Activated naive CD8-positive, alpha-beta T cell treated with anti-CD3 and anti-CD28 coated beads, Interleukin-2, amount 10 ng/mL, durations not matched to agents 7 days and 5 days (primary cell): ENCODE results near the gene KRT79. TPM values are rescaled to one million over a fixed set of nuclear protein-coding genes. Genes with fewer than 3 reads are reported as not detected.
A peak's percentile ranks its signal among the peaks of the same experiment; 100 is the strongest.

Experiments used
- ATAC-seq: fragments of 150-1000 bp; cut with Tn5 transposase; one replicate; pipeline ENCODE4 v1.10.0; 2021; ENCODE audit warnings: low read depth, moderate library complexity
- POLR2A ChIA-PET: fragments of 350-600 bp; sonication (Branson Sonifier 250); formaldehyde crosslinking; loops from one replicate; lab custom pipeline; 2021; ENCODE audit warnings: antibody characterized with exemption; lab: Charles Lee
- DNase-seq: peaks from one replicate; pipeline ENCODE4 v3.0.0; 2021
- H3K27ac Mint-ChIP-seq: one replicate; pipeline ENCODE4 v1.8.0; 2022; ENCODE audit warnings: mild to moderate bottlenecking, mixed read lengths
- H3K27me3 Mint-ChIP-seq: one replicate; pipeline ENCODE4 v1.8.0; 2022; ENCODE audit warnings: mild to moderate bottlenecking, moderate library complexity, mixed read lengths
- H3K36me3 Mint-ChIP-seq: one replicate; pipeline ENCODE4 v1.8.0; 2021; ENCODE audit warnings: mild to moderate bottlenecking, mixed read lengths
- H3K4me1 Mint-ChIP-seq: one replicate; pipeline ENCODE4 v1.8.0; 2021; ENCODE audit warnings: mixed read lengths
- H3K4me3 Mint-ChIP-seq: one replicate; pipeline ENCODE4 v1.8.0; 2022; ENCODE audit warnings: mild to moderate bottlenecking, moderate library complexity, mixed read lengths
- H3K9me3 Mint-ChIP-seq: one replicate; pipeline ENCODE4 v1.8.0; 2021; ENCODE audit warnings: mixed read lengths
- total RNA-seq, 2 experiments: library from RNA; stranded (reverse); gene quantifications; one replicate each; pipeline ENCODE4 v1.2.3, GENCODE V29; 2021

KRT79 gene
- total RNA-seq, 2 experiments from 2014 or later, result not detected

DNA sequence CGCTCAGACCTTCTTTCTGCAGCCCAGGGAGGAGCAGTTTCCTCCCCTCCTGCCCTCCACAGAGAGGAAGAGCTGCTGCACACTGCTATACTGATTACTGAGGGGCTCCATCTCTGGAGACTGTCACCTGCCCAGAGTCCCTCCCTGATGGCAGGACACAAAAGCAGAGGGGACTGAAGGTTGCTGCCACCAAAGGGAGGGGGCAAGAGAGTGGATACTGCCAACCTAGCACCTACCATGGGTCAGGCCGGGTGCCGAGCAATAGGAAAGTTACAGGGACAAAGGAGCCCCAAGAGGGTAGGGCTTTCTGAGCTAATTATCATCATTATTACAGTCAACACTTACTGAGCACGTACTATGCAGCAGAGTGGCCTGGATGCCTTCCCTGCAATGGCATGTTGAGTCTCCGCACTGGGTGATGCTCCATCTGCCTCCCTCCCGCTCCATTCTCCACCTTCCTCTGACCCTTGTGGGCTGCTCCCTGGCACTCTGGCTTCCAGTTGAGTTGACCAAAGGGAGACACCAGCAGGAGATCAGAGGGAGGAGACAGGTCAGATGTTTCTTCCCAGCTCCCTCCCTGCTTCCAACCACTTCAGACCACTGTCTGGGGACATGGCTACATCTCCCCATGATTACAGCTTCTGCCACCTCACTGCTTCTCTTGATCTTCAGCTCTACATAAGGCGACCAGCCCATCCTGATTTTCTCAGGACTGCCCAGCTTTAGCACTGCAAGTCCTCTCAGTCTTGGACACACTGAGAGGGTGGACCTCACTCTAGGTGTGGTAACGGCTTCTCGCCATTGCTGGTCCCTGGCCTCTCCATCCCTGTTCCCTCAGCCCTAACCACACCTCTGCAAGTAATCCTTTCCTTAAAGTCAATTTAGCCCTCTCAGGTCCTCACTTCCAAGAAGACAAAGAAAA lies 2.6 kb upstream of the KRT79 start:
- peaks cover 32% of the 10 kb centered on the region for H3K4me1 Mint-ChIP-seq
- no peak for DNase-seq
- POLR2A ChIA-PET, result interaction anchor here (0.7 to 1.2 kb wide), 2 partner anchors 227 to 251 kb away, joined by 3 to 4 read pairs; no protein-coding TSS in a partner anchor
- peak; percentile 49 for ATAC-seq
- H3K9me3 Mint-ChIP-seq, result no peaks in the 10 kb centered on the region
- H3K27ac Mint-ChIP-seq, result peak overlapping the region; percentile 91
- H3K27me3 Mint-ChIP-seq, result peaks cover 5% of the 10 kb centered on the region
- H3K36me3 Mint-ChIP-seq, result no peaks in the 10 kb centered on the region
- peak overlapping the region; percentile 38 for H3K4me3 Mint-ChIP-seq

DNA sequence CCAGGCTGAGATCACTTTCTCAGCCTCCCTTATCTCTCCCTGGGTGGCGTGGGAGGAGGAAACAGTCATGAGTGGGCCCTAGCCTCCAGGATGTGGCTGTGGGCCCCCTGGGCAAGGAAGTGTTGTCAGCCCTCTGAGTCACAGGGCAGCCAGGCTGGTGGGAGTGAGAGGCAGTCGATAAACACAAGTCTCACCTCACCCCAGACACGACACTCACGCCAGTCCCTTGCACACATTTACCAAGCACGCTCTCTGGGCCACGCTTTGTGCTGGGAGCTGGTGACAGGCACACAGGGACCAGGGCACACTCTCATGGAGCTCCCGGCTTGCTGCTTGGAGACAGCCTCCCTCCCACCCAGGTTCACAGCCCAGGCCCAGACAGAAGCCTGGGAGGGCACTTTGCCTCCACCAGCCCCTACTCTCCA lies 1.9 kb upstream of the KRT79 start:
- H3K36me3 Mint-ChIP-seq, result no peaks in the 10 kb centered on the region
- peak overlapping the region; percentile 38 for H3K4me3 Mint-ChIP-seq
- ATAC-seq (peak; percentile 94), DNase-seq (peak; percentile 62)
- H3K9me3 Mint-ChIP-seq, result no peaks in the 10 kb centered on the region
- POLR2A ChIA-PET, result interaction anchor here (1.2 kb wide), 1 partner anchor 250 kb away, joined by 4 read pairs; no protein-coding TSS in a partner anchor
- H3K27me3 Mint-ChIP-seq, result peaks cover 5% of the 10 kb centered on the region
- peaks cover 32% of the 10 kb centered on the region for H3K4me1 Mint-ChIP-seq
- peak overlapping the region; percentile 91 for H3K27ac Mint-ChIP-seq

DNA sequence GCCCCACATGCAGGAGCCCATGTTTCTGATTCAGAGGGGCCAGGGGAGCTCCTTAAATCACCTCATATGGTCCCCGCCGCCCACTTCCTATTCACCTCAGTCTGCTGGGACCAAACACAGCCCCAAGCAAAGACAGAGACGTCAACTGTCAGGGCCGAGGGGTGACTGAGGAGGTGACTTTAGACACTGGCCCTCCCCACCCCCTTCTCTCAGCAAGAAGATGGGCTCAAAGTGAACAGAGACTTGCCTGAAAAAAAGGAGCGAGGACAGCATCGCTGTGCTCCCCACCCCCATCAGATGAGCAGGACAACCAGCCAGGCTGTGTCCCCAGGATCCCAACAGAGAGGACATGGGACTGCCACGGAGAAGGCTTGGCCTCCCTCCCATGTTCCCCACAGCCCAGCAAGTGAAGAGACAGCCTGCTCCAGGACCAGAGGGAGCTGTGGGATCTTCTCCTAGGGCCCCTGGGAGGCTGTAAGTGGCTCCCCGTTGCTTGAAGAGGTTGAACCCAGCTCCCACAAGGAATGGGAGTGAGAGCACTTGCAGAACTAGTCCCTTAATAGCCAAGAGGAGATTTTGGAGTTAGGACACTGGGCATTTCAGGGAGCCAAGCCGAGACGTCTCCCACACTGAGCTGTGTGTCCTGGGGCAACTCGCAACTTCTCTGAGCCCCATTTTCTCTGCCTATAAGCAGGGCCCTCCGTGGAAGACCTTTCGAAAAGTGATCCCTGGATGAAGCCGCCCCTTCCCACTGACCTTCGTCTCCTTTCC lies 1.3 kb upstream of the KRT79 start:
- no peak for DNase-seq
- Mint-ChIP-seq H3K27ac (peak overlapping the region; percentile 91), H3K4me3 (peak overlapping the region; percentile 38), H3K36me3 (no peaks in the 10 kb centered on the region), H3K4me1 (peaks cover 32% of the 10 kb centered on the region), H3K27me3 (peaks cover 5% of the 10 kb centered on the region), H3K9me3 (no peaks in the 10 kb centered on the region)
- ATAC-seq, result no peak
- POLR2A ChIA-PET, result interaction anchor here (1.2 kb wide), 1 partner anchor 249 kb away, joined by 4 read pairs; no protein-coding TSS in a partner anchor

DNA sequence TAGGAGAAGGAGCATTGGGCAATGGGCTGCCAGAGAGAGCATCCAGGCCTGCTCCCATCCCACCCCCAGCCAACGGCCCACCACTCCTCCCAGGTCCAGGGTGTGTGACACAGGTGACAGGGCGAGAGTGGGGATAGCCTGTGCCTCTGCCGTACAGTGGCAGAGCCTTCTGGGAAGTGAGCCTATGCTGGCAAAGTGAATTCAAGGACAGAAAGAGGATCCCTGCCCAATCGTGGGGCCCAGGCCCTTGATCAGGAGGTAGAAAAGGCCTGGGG lies 553 bp upstream of the KRT79 start:
- ATAC-seq, result no peak
- Mint-ChIP-seq H3K4me3 (no peak overlapping the region), H3K27me3 (peaks cover 5% of the 10 kb centered on the region), H3K27ac (peak overlapping the region; percentile 30), H3K9me3 (no peaks in the 10 kb centered on the region), H3K36me3 (no peaks in the 10 kb centered on the region), H3K4me1 (peaks cover 32% of the 10 kb centered on the region)
- POLR2A ChIA-PET, result no interaction called here
- no peak for DNase-seq

DNA sequence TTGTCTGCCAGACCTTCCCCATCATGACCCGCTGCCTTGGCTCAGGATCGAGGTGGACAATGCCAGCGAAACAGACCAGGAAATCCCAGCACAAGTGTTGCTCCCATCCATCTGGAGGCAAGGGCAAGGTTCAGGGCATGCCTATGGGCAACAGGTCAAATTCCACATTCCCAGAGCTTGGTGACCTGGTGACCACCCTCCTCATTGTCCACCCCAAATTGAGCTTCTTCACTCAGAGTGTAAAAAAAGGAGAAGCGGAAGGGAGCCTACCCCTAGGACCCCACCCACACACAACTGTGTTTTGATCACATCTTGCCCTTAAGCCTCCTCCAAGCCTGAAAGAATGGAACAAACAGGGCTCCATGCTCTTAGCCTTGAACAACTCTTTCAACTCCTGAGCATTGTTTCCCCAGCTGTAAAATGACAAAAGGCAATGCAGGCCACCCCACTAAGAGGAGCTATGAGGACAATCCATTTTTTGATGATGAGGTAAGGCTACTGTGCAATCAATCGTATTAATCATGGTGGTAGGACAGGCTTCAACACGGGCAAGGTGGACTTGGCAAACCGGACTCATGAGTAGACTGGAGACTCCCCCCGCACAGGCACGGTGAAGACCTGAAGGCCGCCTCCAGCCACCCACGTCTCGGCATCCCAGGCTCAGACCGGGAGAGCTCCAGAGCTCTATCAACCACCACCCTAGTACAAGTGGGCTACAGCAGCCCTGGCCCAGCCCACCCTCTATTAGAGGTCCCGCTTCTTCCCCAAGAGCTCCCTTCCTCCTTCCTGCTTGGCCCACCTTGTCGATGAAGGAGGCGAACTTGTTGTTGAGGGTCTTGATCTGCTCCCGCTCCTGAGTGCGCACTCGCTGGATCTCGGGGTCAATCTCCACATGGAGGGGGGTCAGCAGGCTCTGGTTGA lies 866 bp downstream of the KRT79 start:
- H3K9me3 Mint-ChIP-seq, result no peaks in the 10 kb centered on the region
- ATAC-seq (no peak), DNase-seq (no peak)
- H3K4me1 Mint-ChIP-seq, result peaks cover 34% of the 10 kb centered on the region
- peak overlapping the region; percentile 63 for H3K27ac Mint-ChIP-seq
- H3K27me3 Mint-ChIP-seq, result no peaks in the 10 kb centered on the region
- H3K4me3 Mint-ChIP-seq, result no peak overlapping the region
- H3K36me3 Mint-ChIP-seq, result no peaks in the 10 kb centered on the region
- POLR2A ChIA-PET, result no interaction called here

DNA sequence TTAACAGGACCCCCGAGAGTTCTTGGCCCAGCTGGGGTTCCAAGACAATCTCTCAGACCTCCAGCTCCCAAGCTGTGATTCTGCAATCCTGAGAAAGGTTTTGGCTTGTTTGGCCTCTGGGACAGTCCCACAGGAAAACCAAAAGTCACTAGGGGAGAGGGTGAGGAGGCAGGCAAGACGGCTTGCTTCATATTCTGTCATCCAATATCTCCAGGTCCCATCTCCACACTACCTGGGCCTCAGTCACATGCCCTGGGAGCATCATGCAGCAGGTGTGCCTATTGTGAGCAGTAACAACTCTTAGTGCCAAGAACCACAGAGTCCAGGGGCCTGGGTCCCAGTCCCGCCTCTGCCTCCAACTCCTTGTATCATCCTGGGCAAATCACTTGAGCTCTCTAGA lies 1.7 kb downstream of the KRT79 start:
- Mint-ChIP-seq H3K36me3 (no peaks in the 10 kb centered on the region), H3K4me3 (no peak overlapping the region), H3K4me1 (peaks cover 27% of the 10 kb centered on the region), H3K9me3 (no peaks in the 10 kb centered on the region), H3K27me3 (no peaks in the 10 kb centered on the region), H3K27ac (no peak overlapping the region)
- POLR2A ChIA-PET, result no interaction called here
- ATAC-seq (no peak), DNase-seq (no peak)

DNA sequence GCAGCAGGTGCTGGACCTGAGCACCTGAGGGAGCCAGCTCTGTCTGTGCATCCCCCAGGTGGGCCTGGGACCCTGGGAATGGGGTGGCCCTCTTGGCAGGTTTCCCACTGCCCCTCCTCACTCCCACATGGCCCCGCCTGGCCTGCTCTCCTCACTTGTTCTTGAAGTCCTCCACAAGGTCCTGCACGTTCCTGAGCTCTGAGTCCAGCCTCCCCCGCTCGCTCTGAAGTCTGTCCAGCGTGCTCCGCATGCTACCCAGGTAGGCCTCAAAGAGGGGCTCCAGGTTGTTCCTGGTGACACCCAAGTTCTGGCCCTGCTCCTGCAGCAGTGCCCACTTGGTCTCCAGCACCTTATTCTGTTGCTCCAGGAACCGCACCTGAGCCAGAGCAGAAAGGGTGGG lies 2.9 kb downstream of the KRT79 start:
- H3K27ac Mint-ChIP-seq, result no peak overlapping the region
- H3K36me3 Mint-ChIP-seq, result no peaks in the 10 kb centered on the region
- H3K9me3 Mint-ChIP-seq, result no peaks in the 10 kb centered on the region
- peaks cover 16% of the 10 kb centered on the region for H3K4me1 Mint-ChIP-seq
- ATAC-seq (no peak), DNase-seq (no peak)
- POLR2A ChIA-PET, result no interaction called here
- H3K27me3 Mint-ChIP-seq, result no peaks in the 10 kb centered on the region
- no peak overlapping the region for H3K4me3 Mint-ChIP-seq

DNA sequence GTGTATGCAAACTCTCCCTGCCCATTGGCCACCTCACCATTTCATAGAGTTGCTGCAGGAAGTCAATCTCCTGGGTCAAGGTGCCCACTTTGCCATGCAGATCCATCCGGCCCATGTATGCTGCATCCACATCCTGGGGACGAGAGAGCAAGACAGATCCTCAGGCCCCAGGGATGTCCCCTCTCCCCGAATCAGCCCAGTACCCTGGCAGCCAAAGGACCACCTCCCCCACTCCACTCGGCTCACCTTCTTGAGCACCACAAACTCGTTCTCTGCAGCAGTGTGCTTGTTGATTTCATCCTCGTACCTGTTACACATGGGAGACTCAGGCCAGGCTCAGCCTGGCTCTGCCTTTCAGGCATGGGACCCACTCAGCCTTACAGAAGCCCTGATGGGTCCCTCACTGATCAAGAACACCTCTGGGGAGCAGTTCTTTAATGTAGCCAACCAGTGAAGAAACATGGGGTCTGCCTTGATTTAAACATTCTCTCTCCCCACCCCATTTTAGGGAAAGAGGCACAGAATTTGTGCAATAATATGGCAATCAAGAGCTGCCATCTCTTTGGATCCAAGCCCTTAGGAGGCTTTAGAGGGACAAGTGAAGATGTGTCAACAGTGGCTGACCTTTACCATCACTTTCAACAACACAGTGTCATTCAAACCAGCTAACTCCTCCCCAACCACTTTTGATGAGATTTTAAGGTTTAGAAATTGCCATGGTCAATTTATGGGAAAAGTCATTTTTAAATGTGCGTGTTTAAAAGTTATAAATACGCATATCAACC lies 3.9 kb downstream of the KRT79 start:
- POLR2A ChIA-PET, result no interaction called here
- peaks cover 8% of the 10 kb centered on the region for H3K4me1 Mint-ChIP-seq

DNA sequence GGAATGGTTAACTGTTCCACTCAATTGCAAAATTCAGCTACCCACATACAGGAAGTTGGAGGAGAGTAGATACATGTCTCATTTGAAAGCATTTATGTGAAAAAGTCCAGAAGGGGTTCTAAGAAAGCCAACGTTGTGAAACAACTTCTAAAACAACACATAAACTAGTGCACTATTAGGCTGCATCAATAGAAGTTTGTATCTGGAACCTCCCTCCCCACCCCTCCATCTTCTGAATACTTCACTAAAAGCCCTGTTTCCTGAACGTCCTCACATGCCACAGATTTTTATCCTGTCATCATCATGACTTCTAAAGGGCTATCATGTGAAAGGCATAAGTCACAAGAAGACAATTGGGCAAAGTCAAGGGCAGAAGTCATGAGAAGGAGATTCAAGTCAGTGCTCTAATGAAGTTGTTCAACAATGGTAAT lies 5.5 kb downstream of the KRT79 start:
- POLR2A ChIA-PET, result no interaction called here
- peaks cover 8% of the 10 kb centered on the region for H3K4me1 Mint-ChIP-seq
- no peak for ATAC-seq
- H3K4me3 Mint-ChIP-seq, result no peak overlapping the region
- H3K27ac Mint-ChIP-seq, result peak overlapping the region; percentile 7
- DNase-seq, result no peak
- H3K27me3 Mint-ChIP-seq, result no peaks in the 10 kb centered on the region
- no peaks in the 10 kb centered on the region for H3K36me3 Mint-ChIP-seq
- H3K9me3 Mint-ChIP-seq, result no peaks in the 10 kb centered on the region

More for the DNA sequence above, 3.9 kb downstream of the KRT79 start:
- ATAC-seq (no peak), DNase-seq (no peak)
- no peaks in the 10 kb centered on the region for H3K27me3 Mint-ChIP-seq
- H3K4me3 Mint-ChIP-seq, result no peak overlapping the region
- H3K27ac Mint-ChIP-seq, result no peak overlapping the region
- H3K36me3 Mint-ChIP-seq, result no peaks in the 10 kb centered on the region
- no peaks in the 10 kb centered on the region for H3K9me3 Mint-ChIP-seq

DNA sequence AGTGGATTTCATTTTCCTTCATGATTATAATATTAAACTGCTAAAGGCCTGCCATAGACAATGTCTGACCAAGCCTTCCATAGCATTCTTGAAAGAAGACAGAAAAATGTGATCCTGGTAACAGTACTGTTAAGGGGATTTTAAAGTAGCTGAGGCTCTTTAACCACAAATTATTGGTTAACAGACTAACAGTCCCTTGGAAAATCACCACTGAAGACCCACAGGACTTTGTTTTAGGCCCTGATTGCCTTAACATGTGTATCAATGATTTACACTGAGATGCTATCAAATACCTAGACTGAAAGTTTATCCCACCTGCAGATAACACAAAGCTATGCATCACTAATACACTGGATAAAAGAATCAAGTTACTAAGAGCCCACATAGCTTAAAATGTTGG lies 6.0 kb downstream of the KRT79 start:
- peaks cover 8% of the 10 kb centered on the region for H3K4me1 Mint-ChIP-seq
- no peaks in the 10 kb centered on the region for H3K27me3 Mint-ChIP-seq
- POLR2A ChIA-PET, result no interaction called here
- no peak for DNase-seq
- H3K27ac Mint-ChIP-seq, result no peak overlapping the region
- no peak for ATAC-seq
- H3K36me3 Mint-ChIP-seq, result no peaks in the 10 kb centered on the region
- H3K9me3 Mint-ChIP-seq, result no peaks in the 10 kb centered on the region
- no peak overlapping the region for H3K4me3 Mint-ChIP-seq

DNA sequence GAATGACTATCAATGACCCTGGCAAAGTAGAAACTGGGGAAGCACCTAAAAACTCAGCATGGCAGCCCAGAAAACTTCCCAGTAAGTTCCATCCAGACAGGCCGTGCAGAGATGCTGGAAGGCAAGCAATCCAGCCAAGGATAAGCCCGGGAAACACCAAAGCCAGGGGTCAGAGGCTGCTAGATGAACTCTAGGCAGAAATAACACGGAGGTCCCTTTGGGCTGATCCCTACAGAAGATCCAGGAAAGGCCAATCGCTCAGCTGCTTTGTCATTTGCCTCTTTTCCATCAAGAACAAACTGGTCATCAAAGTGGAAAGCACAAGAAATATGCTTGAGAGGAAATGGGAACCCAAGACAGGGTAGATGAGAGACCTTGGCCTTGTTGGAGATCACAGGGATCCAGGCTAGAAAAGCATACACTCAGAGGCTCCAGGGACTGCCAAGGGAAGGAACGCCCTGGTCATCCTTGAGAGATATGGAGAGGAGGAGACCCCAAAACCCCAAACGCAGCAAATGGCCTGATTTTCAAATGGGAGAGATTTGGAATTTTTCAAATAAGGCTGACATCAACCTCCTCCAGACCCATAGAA lies 6.5 kb downstream of the KRT79 start:
- no peaks in the 10 kb centered on the region for H3K27me3 Mint-ChIP-seq
- DNase-seq, result no peak
- no peaks in the 10 kb centered on the region for H3K9me3 Mint-ChIP-seq
- no peak for ATAC-seq
- no peak overlapping the region for H3K4me3 Mint-ChIP-seq
- H3K4me1 Mint-ChIP-seq, result peaks cover 8% of the 10 kb centered on the region
- no peak overlapping the region for H3K27ac Mint-ChIP-seq
- H3K36me3 Mint-ChIP-seq, result no peaks in the 10 kb centered on the region
- POLR2A ChIA-PET, result no interaction called here
